ENCODE measurements around the gene CORIN.

CORIN gene

GRCh38 chr4:47598320-47598719, 239.5 kb downstream of the CORIN start:
- ChIA-PET POLR2A (no interaction called here), CTCF (no interaction called here)
- Histone ChIP-seq H3K9me3 (ENCODE audit: control insufficient read depth, insufficient read depth, low read depth, low read length) (no peaks in the 10 kb centered on the region), H3K4me3 (ENCODE audit: low read depth, low read length) (no peak overlapping the region), H3K36me3 (ENCODE audit: control insufficient read depth in 2 of 2, insufficient read depth in 1 of 2, low read length in 2 of 2) (no peaks in the 10 kb centered on the region), H3K27ac (ENCODE audit: extremely low read depth, low read depth, low read length) (no peak overlapping the region), H3K4me1 (ENCODE audit: control insufficient read depth, insufficient read depth, low read length) (no peaks in the 10 kb centered on the region)
- TF ChIP-seq PRDM1 (tag by site-specific recombination; IDR thresholded peaks at IDR 0.05) (no peak), ZSCAN30 (tag by site-specific recombination; IDR thresholded peaks at IDR 0.05) (no peak), IKZF3 (tag by site-specific recombination; IDR thresholded peaks at IDR 0.05) (no peak), ZNF610 (tag by site-specific recombination; IDR thresholded peaks at IDR 0.05; ENCODE audit: borderline replicate concordance) (no peak), ZNF133 (tag by site-specific recombination; IDR thresholded peaks at IDR 0.05) (no peak), ZNF10 (tag by site-specific recombination; IDR thresholded peaks at IDR 0.05) (no peak), ZNF76 (tag by site-specific recombination; IDR thresholded peaks at IDR 0.05; ENCODE audit: borderline replicate concordance, low read depth) (no peak), ZNF248 (tag by site-specific recombination; IDR thresholded peaks at IDR 0.05) (no peak), ZNF394 (tag by site-specific recombination; IDR thresholded peaks at IDR 0.05; ENCODE audit: borderline replicate concordance) (no peak), MEIS1 (CRISPR knock-in tag; IDR thresholded peaks at IDR 0.05; ENCODE audit: borderline replicate concordance) (no peak), MZF1 (tag by site-specific recombination; IDR thresholded peaks at IDR 0.05; ENCODE audit: borderline replicate concordance) (no peak), ZNF140 (tag by site-specific recombination; IDR thresholded peaks at IDR 0.05) (no peak)
- TF ChIP-seq, protein P1, sequence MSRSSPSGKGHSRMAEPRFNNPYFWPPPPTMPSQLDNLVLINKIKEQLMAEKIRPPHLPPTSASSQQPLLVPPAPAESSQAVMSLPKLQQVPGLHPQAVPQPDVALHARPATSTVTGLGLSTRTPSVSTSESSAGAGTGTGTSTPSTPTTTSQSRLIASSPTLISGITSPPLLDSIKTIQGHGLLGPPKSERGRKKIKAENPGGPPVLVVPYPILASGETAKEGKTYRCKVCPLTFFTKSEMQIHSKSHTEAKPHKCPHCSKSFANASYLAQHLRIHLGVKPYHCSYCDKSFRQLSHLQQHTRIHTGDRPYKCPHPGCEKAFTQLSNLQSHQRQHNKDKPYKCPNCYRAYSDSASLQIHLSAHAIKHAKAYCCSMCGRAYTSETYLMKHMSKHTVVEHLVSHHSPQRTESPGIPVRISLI (tag by site-specific recombination; IDR thresholded peaks at IDR 0.05): no peak
- TF ChIP-seq, protein P2, sequence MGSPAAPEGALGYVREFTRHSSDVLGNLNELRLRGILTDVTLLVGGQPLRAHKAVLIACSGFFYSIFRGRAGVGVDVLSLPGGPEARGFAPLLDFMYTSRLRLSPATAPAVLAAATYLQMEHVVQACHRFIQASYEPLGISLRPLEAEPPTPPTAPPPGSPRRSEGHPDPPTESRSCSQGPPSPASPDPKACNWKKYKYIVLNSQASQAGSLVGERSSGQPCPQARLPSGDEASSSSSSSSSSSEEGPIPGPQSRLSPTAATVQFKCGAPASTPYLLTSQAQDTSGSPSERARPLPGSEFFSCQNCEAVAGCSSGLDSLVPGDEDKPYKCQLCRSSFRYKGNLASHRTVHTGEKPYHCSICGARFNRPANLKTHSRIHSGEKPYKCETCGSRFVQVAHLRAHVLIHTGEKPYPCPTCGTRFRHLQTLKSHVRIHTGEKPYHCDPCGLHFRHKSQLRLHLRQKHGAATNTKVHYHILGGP (tag by site-specific recombination; IDR thresholded peaks at IDR 0.05): no peak
- TF ChIP-seq, protein P3, sequence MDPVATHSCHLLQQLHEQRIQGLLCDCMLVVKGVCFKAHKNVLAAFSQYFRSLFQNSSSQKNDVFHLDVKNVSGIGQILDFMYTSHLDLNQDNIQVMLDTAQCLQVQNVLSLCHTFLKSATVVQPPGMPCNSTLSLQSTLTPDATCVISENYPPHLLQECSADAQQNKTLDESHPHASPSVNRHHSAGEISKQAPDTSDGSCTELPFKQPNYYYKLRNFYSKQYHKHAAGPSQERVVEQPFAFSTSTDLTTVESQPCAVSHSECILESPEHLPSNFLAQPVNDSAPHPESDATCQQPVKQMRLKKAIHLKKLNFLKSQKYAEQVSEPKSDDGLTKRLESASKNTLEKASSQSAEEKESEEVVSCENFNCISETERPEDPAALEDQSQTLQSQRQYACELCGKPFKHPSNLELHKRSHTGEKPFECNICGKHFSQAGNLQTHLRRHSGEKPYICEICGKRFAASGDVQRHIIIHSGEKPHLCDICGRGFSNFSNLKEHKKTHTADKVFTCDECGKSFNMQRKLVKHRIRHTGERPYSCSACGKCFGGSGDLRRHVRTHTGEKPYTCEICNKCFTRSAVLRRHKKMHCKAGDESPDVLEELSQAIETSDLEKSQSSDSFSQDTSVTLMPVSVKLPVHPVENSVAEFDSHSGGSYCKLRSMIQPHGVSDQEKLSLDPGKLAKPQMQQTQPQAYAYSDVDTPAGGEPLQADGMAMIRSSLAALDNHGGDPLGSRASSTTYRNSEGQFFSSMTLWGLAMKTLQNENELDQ (tag by site-specific recombination; IDR thresholded peaks at IDR 0.05; ENCODE audit: low read depth): no peak
- TF ChIP-seq, protein P4, sequence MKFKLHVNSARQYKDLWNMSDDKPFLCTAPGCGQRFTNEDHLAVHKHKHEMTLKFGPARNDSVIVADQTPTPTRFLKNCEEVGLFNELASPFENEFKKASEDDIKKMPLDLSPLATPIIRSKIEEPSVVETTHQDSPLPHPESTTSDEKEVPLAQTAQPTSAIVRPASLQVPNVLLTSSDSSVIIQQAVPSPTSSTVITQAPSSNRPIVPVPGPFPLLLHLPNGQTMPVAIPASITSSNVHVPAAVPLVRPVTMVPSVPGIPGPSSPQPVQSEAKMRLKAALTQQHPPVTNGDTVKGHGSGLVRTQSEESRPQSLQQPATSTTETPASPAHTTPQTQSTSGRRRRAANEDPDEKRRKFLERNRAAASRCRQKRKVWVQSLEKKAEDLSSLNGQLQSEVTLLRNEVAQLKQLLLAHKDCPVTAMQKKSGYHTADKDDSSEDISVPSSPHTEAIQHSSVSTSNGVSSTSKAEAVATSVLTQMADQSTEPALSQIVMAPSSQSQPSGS (tag by site-specific recombination; IDR thresholded peaks at IDR 0.05; ENCODE audit: low read depth): no peak

DNA sequence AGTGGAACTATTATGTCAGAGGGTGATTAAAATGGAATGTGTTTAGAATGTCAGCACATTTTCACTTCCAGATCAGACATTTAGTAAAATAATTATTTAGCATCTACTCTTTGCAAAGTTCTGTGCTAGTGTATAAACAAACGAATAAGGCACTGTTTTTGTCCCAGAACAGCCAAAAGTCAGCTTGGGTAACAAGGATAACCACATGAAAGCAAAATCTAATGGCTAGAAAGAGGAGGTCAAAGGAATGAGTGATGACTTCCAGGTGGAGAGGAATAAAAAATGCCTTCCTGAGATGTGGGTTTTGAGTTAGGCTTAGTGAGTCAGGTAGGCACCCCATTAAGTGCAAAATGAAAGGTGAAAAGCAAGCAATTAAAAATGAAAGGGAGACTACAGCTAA, 240.2 kb downstream of the CORIN start:
- Histone ChIP-seq H3K27ac (ENCODE audit: extremely low read depth, low read depth, low read length) (no peak overlapping the region), H3K4me3 (ENCODE audit: low read depth, low read length) (no peak overlapping the region), H3K4me1 (ENCODE audit: control insufficient read depth, insufficient read depth, low read length) (no peaks in the 10 kb centered on the region), H3K36me3 (ENCODE audit: control insufficient read depth in 2 of 2, insufficient read depth in 1 of 2, low read length in 2 of 2) (no peaks in the 10 kb centered on the region), H3K9me3 (ENCODE audit: control insufficient read depth, insufficient read depth, low read depth, low read length) (no peaks in the 10 kb centered on the region)
- POLR2A ChIA-PET: no interaction called here
- CTCF ChIA-PET: interaction anchor here (0.6 kb wide), 1 partner anchor 65 kb away, joined by 3 read pairs; no protein-coding TSS in a partner anchor
- TF ChIP-seq, protein P5, sequence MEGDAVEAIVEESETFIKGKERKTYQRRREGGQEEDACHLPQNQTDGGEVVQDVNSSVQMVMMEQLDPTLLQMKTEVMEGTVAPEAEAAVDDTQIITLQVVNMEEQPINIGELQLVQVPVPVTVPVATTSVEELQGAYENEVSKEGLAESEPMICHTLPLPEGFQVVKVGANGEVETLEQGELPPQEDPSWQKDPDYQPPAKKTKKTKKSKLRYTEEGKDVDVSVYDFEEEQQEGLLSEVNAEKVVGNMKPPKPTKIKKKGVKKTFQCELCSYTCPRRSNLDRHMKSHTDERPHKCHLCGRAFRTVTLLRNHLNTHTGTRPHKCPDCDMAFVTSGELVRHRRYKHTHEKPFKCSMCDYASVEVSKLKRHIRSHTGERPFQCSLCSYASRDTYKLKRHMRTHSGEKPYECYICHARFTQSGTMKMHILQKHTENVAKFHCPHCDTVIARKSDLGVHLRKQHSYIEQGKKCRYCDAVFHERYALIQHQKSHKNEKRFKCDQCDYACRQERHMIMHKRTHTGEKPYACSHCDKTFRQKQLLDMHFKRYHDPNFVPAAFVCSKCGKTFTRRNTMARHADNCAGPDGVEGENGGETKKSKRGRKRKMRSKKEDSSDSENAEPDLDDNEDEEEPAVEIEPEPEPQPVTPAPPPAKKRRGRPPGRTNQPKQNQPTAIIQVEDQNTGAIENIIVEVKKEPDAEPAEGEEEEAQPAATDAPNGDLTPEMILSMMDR (tag by site-specific recombination; IDR thresholded peaks at IDR 0.05): no peak
- TF ChIP-seq ZNF404 (tag by site-specific recombination; IDR thresholded peaks at IDR 0.05) (no peak), ZNF768 (tag by site-specific recombination; IDR thresholded peaks at IDR 0.05) (no peak), TRIM28 (IDR thresholded peaks at IDR 0.05; ENCODE audit: borderline replicate concordance, low read length) (no peak), BCL11A (tag by site-specific recombination; IDR thresholded peaks at IDR 0.05; ENCODE audit: low read depth) (no peak), SP3 (tag by site-specific recombination; IDR thresholded peaks at IDR 0.05) (no peak)
- TF ChIP-seq, protein P6, sequence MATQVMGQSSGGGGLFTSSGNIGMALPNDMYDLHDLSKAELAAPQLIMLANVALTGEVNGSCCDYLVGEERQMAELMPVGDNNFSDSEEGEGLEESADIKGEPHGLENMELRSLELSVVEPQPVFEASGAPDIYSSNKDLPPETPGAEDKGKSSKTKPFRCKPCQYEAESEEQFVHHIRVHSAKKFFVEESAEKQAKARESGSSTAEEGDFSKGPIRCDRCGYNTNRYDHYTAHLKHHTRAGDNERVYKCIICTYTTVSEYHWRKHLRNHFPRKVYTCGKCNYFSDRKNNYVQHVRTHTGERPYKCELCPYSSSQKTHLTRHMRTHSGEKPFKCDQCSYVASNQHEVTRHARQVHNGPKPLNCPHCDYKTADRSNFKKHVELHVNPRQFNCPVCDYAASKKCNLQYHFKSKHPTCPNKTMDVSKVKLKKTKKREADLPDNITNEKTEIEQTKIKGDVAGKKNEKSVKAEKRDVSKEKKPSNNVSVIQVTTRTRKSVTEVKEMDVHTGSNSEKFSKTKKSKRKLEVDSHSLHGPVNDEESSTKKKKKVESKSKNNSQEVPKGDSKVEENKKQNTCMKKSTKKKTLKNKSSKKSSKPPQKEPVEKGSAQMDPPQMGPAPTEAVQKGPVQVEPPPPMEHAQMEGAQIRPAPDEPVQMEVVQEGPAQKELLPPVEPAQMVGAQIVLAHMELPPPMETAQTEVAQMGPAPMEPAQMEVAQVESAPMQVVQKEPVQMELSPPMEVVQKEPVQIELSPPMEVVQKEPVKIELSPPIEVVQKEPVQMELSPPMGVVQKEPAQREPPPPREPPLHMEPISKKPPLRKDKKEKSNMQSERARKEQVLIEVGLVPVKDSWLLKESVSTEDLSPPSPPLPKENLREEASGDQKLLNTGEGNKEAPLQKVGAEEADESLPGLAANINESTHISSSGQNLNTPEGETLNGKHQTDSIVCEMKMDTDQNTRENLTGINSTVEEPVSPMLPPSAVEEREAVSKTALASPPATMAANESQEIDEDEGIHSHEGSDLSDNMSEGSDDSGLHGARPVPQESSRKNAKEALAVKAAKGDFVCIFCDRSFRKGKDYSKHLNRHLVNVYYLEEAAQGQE (tag by site-specific recombination; IDR thresholded peaks at IDR 0.05): no peak
